Tibial nerve (tissue), 4 donors: ENCODE measurements around the gene IL20RA.

Experiments
- EP300 ChIP-seq, 2 donors: sonication (generic); formaldehyde crosslinking; IDR thresholded peaks; one replicate each; pipeline ENCODE4 v1.6.1; 2017; ENCODE audit warnings: antibody characterized with exemption in 2 of 2, mild to moderate bottlenecking in 1 of 2
- POLR2A ChIP-seq, 2 donors: fragments of 450-650 bp; IDR thresholded peaks; one replicate each; pipeline ENCODE4 v1.6.1; 2017; ENCODE audit warnings: antibody characterized with exemption in 2 of 2, mild to moderate bottlenecking in 2 of 2, moderate library complexity in 2 of 2
- TF ChIP-seq, protein P1 (sequence below), 5 experiments: fragments of 200-600 bp in 3 of 5; fragments of 450-650 bp in 2 of 5; sonication (generic) in 3 of 5; IDR thresholded peaks; one replicate each; pipeline ENCODE4 v1.5.1; 2016 to 2019; ENCODE audit warnings: antibody characterized with exemption in 5 of 5, mild to moderate bottlenecking in 3 of 5, moderate library complexity in 2 of 5

DNA sequence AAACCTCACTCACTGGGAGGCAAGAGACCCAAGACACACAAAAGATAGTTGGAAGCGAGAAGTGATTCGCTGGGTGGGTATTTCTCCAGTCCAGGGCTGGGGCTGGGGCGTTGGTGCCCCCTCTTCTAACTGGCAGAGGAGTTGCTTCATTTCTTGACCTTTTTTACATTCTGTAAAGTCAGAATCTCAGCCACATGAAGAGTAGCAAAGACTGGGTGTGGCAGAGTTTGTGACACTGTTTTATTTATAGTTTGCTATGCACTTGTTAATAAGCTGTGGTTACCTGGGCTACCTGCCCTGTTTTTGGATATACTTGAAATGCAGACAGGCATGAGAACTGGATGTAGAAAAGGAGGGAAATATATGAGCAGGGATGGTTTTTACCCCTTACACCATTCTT is 42.3 kb downstream of the IL20RA start:
- no peak for TF ChIP-seq POLR2A (IDR thresholded peaks at IDR 0.05)
- TF ChIP-seq, protein P1, sequence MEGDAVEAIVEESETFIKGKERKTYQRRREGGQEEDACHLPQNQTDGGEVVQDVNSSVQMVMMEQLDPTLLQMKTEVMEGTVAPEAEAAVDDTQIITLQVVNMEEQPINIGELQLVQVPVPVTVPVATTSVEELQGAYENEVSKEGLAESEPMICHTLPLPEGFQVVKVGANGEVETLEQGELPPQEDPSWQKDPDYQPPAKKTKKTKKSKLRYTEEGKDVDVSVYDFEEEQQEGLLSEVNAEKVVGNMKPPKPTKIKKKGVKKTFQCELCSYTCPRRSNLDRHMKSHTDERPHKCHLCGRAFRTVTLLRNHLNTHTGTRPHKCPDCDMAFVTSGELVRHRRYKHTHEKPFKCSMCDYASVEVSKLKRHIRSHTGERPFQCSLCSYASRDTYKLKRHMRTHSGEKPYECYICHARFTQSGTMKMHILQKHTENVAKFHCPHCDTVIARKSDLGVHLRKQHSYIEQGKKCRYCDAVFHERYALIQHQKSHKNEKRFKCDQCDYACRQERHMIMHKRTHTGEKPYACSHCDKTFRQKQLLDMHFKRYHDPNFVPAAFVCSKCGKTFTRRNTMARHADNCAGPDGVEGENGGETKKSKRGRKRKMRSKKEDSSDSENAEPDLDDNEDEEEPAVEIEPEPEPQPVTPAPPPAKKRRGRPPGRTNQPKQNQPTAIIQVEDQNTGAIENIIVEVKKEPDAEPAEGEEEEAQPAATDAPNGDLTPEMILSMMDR (IDR thresholded peaks at IDR 0.05): no peak
- no peak for TF ChIP-seq EP300 (IDR thresholded peaks at IDR 0.05)
